Mesodermal cell (in vitro differentiated cells): Measurements from ENCODE around the gene HADHA.
A peak's percentile ranks its signal among the peaks of the same experiment; 100 is the strongest.
"Not testable (repeated sequence)": the region's sequence is repeated elsewhere in the genome, so short reads cannot be mapped to it uniquely, and the experiment has no call there.

Source experiments
- H3K27ac ChIP-seq: 2 replicates; pipeline ENCODE4 v1.7.0; 2013; ENCODE audit warnings: mild to moderate bottlenecking, low read depth, low read length, moderate library complexity; ENCODE audit not compliant: severe bottlenecking
- H3K36me3 ChIP-seq: 2 replicates; pipeline ENCODE4 v1.7.1; 2013; ENCODE audit warnings: mild to moderate bottlenecking, low read length, moderate library complexity; ENCODE audit not compliant: control insufficient read depth, insufficient read depth
- H3K4me1 ChIP-seq: one replicate; pipeline ENCODE4 v1.7.1; 2013; ENCODE audit warnings: mild to moderate bottlenecking, low read length; ENCODE audit not compliant: insufficient read depth, control insufficient read depth, poor library complexity, severe bottlenecking
- H3K4me3 ChIP-seq: 2 replicates; pipeline ENCODE4 v1.7.0; 2013; ENCODE audit warnings: low read length, control low read depth, mild to moderate bottlenecking; ENCODE audit not compliant: insufficient read depth, poor library complexity, severe bottlenecking; ENCODE audit errors: extremely low read depth
- H3K9me3 ChIP-seq: 2 replicates; pipeline ENCODE4 v1.7.1; 2013; ENCODE audit warnings: mild to moderate bottlenecking, low read length, moderate library complexity; ENCODE audit not compliant: control insufficient read depth
- WGBS, 2 experiments: methylation state at CpG; one replicate each; pipeline ENCODE4 v1.1.5; 2013; ENCODE audit warnings: missing lambda C conversion rate in 2 of 2; ENCODE audit not compliant: insufficient coverage in 2 of 2; 5-methylcytosine and 5-hydroxymethylcytosine counted together

The HADHA gene

GRCh38 chr2:26273501-26273900 is 29.1 kb upstream of the HADHA start:
- peaks cover 36% of the 10 kb centered on the region for H3K36me3 ChIP-seq
- H3K9me3 ChIP-seq, result no peaks in the 10 kb centered on the region
- WGBS, 2 experiments, result 92 to 100% methylated on average over 1 to 2 of the region's 2 CpGs

GRCh38 chr2:26270373-26270772 is 25.9 kb upstream of the HADHA start:
- peaks cover 21% of the 10 kb centered on the region for H3K36me3 ChIP-seq
- H3K9me3 ChIP-seq, result no peaks in the 10 kb centered on the region
- H3K4me1 ChIP-seq, result no peaks in the 10 kb centered on the region
- no peak overlapping the region for H3K27ac ChIP-seq
- H3K4me3 ChIP-seq, result no peak overlapping the region

More at GRCh38 chr2:26273501-26273900, 29.1 kb upstream of the HADHA start:
- Histone ChIP-seq H3K4me3 (no peak overlapping the region), H3K27ac (no peak overlapping the region), H3K4me1 (no peaks in the 10 kb centered on the region)

GRCh38 chr2:26269571-26270158 is 25.2 kb upstream of the HADHA start:
- peaks cover 25% of the 10 kb centered on the region for H3K36me3 ChIP-seq
- no peak overlapping the region for H3K27ac ChIP-seq
- H3K4me3 ChIP-seq, result no peak overlapping the region
- no peaks in the 10 kb centered on the region for H3K4me1 ChIP-seq
- H3K9me3 ChIP-seq, result no peaks in the 10 kb centered on the region
- 93 to 97% methylated on average over 5 to 6 of the region's 6 CpGs for WGBS, 2 experiments

- H3K9me3 ChIP-seq, H3K4me3 ChIP-seq, H3K4me1 ChIP-seq, H3K27ac ChIP-seq: not testable (repeated sequence)
- peaks cover 27% of the 10 kb centered on the region for H3K36me3 ChIP-seq
- WGBS, 2 experiments, result 88 to 92% methylated on average over 7 to 9 of the region's 12 CpGs
Observed at GRCh38 chr2:26268670-26269385, 24.4 kb upstream of the HADHA start.

- no peak overlapping the region for H3K4me3 ChIP-seq
- H3K9me3 ChIP-seq, result no peaks in the 10 kb centered on the region
- H3K36me3 ChIP-seq, result peaks cover 27% of the 10 kb centered on the region
- H3K4me1 ChIP-seq, result no peaks in the 10 kb centered on the region
- WGBS, 2 experiments, result no CpG with 5 or more reads among the region's 4 CpGs
- no peak overlapping the region for H3K27ac ChIP-seq
Observed at GRCh38 chr2:26268213-26268612, 23.8 kb upstream of the HADHA start.

- not testable (repeated sequence) for H3K4me3 ChIP-seq, H3K9me3 ChIP-seq, H3K4me1 ChIP-seq, H3K27ac ChIP-seq
- peaks cover 52% of the 10 kb centered on the region for H3K36me3 ChIP-seq
- 93 to 96% methylated on average over 7 to 8 of the region's 8 CpGs for WGBS, 2 experiments
Observed at GRCh38 chr2:26258836-26259235, 14.4 kb upstream of the HADHA start.

- Histone ChIP-seq H3K36me3 (peaks cover 44% of the 10 kb centered on the region), H3K27ac (no peak overlapping the region), H3K4me3 (no peak overlapping the region), H3K4me1 (no peaks in the 10 kb centered on the region), H3K9me3 (no peaks in the 10 kb centered on the region)
- whole genome bisulfite sequencing, 2 experiments, result 100% methylated on average over 3 of the region's 3 CpGs
Observed at GRCh38 chr2:26255759-26256384, 11.4 kb upstream of the HADHA start.

GRCh38 chr2:26251893-26252292 is 7.5 kb upstream of the HADHA start:
- Histone ChIP-seq H3K4me1 (peaks cover under 1% of the 10 kb centered on the region), H3K4me3 (no peak overlapping the region), H3K27ac (no peak overlapping the region), H3K9me3 (no peaks in the 10 kb centered on the region), H3K36me3 (peaks cover 13% of the 10 kb centered on the region)
- 94 to 100% methylated on average over 1 to 2 of the region's 3 CpGs for WGBS, 2 experiments

GRCh38 chr2:26249625-26250024 is 5.2 kb upstream of the HADHA start:
- no peaks in the 10 kb centered on the region for H3K9me3 ChIP-seq

GRCh38 chr2:26246818-26247217 is 2.4 kb upstream of the HADHA start:
- Histone ChIP-seq H3K4me3 (no peak overlapping the region), H3K9me3 (no peaks in the 10 kb centered on the region), H3K36me3 (no peaks in the 10 kb centered on the region), H3K27ac (no peak overlapping the region), H3K4me1 (peaks cover 11% of the 10 kb centered on the region)
- WGBS, 2 experiments, result 94 to 95% methylated on average over 8 to 9 of the region's 9 CpGs

More at GRCh38 chr2:26249625-26250024, 5.2 kb upstream of the HADHA start:
- Histone ChIP-seq H3K36me3 (peaks cover 5% of the 10 kb centered on the region), H3K4me1 (peaks cover 7% of the 10 kb centered on the region), H3K4me3 (no peak overlapping the region), H3K27ac (no peak overlapping the region)
- WGBS, 2 experiments, result 93 to 100% methylated on average over 2 of the region's 2 CpGs

GRCh38 chr2:26245810-26246209 is 1.4 kb upstream of the HADHA start:
- Histone ChIP-seq H3K27ac (no peak overlapping the region), H3K4me3 (peak overlapping the region; percentile 91)
- 15% methylated on average over 2 of the region's 3 CpGs; no CpG with 5 or more reads in 1 of the 2 experiments for WGBS, 2 experiments

More at GRCh38 chr2:26245810-26246209, 1.4 kb upstream of the HADHA start:
- no peaks in the 10 kb centered on the region for H3K36me3 ChIP-seq
- no peaks in the 10 kb centered on the region for H3K9me3 ChIP-seq
- peaks cover 11% of the 10 kb centered on the region for H3K4me1 ChIP-seq
